HCT116 (cell line): Measurements from ENCODE around the gene OTOP1.
"Not testable (repeated sequence)": the region's sequence is repeated elsewhere in the genome, so short reads cannot be mapped to it uniquely, and the experiment has no call there.

Experiments used
- ATF3 ChIP-seq: IDR thresholded peaks from 2 replicates; pipeline ENCODE4 v1.6.1; 2012
- CEBPB ChIP-seq: IDR thresholded peaks from 2 replicates; pipeline ENCODE4 v1.6.1; 2012; ENCODE audit warnings: low read depth
- CTCF ChIP-seq, 3 experiments: fragments of 200-600 bp in 1 of 3; sonication (generic) in 1 of 3; IDR thresholded peaks in 2 of 3; conservative IDR thresholded peaks in 1 of 3; 2 replicates each; pipeline ENCODE4 v1.5.1; 2012 to 2017; ENCODE audit warnings: low read depth in 2 of 3, low read length in 2 of 3, antibody characterized with exemption in 1 of 3, borderline replicate concordance in 1 of 3, control low read depth in 1 of 3, mild to moderate bottlenecking in 1 of 3, mixed read lengths in 1 of 3, mixed run types in 1 of 3, moderate library complexity in 1 of 3; ENCODE audit not compliant: insufficient read depth in 1 of 3
- EGR1 ChIP-seq: IDR thresholded peaks from 2 replicates; pipeline ENCODE4 v1.6.1; 2012; ENCODE audit warnings: low read depth
- EZH2 ChIP-seq: fragments of 200-600 bp; sonication (generic); IDR thresholded peaks from 2 replicates; pipeline ENCODE4 v1.6.1; 2017; ENCODE audit warnings: antibody characterized with exemption, mixed run types
- JUND ChIP-seq: IDR thresholded peaks from 2 replicates; pipeline ENCODE4 v1.6.1; 2012
- MAX ChIP-seq: IDR thresholded peaks from 2 replicates; pipeline ENCODE4 v1.6.1; 2012
- POLR2A ChIP-seq: IDR thresholded peaks from 2 replicates; pipeline ENCODE4 v1.7.0; 2011; ENCODE audit warnings: borderline replicate concordance; ENCODE audit not compliant: insufficient read depth, insufficient read length; ENCODE audit errors: extremely low read depth
- POLR2AphosphoS5 ChIP-seq: IDR thresholded peaks from 2 replicates; pipeline ENCODE4 v1.6.1; 2011; ENCODE audit warnings: mild to moderate bottlenecking, low read depth, low read length, moderate library complexity
- REST ChIP-seq: IDR thresholded peaks from 2 replicates; pipeline ENCODE4 v1.6.1; 2012; ENCODE audit warnings: low read depth
- TCF7L2 ChIP-seq: IDR thresholded peaks from 2 replicates; pipeline ENCODE4 v1.7.0; 2011; ENCODE audit warnings: borderline replicate concordance, inconsistent platforms; ENCODE audit not compliant: insufficient read depth, insufficient read length; ENCODE audit errors: extremely low read depth
- YY1 ChIP-seq: IDR thresholded peaks from 2 replicates; pipeline ENCODE4 v1.6.1; 2011; ENCODE audit warnings: low read length, low read depth, moderate library complexity, mild to moderate bottlenecking; ENCODE audit not compliant: insufficient replicate concordance; ENCODE audit errors: extremely low read depth
- ZBTB33 ChIP-seq: IDR thresholded peaks from 2 replicates; pipeline ENCODE4 v1.6.1; 2011; ENCODE audit warnings: mild to moderate bottlenecking, low read length, moderate library complexity; ENCODE audit not compliant: insufficient replicate concordance; ENCODE audit errors: extremely low read depth
- ZNF274 ChIP-seq: fragments of 200-500 bp; sonication (Bioruptor generic); IDR thresholded peaks from 2 replicates; pipeline ENCODE4 v1.6.1; 2014; ENCODE audit warnings: mild to moderate bottlenecking, low read depth, low read length, inconsistent platforms

- TF ChIP-seq JUND; POLR2A; MAX; CTCF (IDR thresholded peaks at IDR 0.05 in 2 of 3, conservative IDR thresholded peaks at IDR 0.05 in 1 of 3; ENCODE audit: borderline replicate concordance in 1 of 3, insufficient read depth in 1 of 3, low read depth in 2 of 3, low read length in 2 of 3); YY1; POLR2AphosphoS5; EZH2; ZNF274; EGR1; REST; TCF7L2; ATF3; ZBTB33; CEBPB: not testable (repeated sequence)
Observed at GRCh38 chr4:4188557-4188956, 38.2 kb downstream of the OTOP1 start.
